AG09309 (cell line): Measurements from ENCODE around the gene TOMM5.

Experiments
- DNase-seq: peaks from one replicate; pipeline ENCODE4 v3.0.0-alpha.2; 2010; ENCODE audit warnings: low read depth
- H3K4me3 ChIP-seq: 2 replicates; pipeline ENCODE4 v1.5.1; 2011; ENCODE audit warnings: mild to moderate bottlenecking, low read depth, low read length, moderate library complexity; ENCODE audit not compliant: control insufficient read depth
- CTCF ChIP-seq: IDR thresholded peaks from 2 replicates; pipeline ENCODE4 v1.5.1; 2011; ENCODE audit warnings: mild to moderate bottlenecking, low read depth, low read length, inconsistent platforms; ENCODE audit not compliant: insufficient read depth, control insufficient read depth; ENCODE audit errors: missing control alignments

TOMM5 gene

GRCh38 chr9:37635808-37636207 lies 43.4 kb upstream of the TOMM5 start:
- DNase-seq: no peak
- TF ChIP-seq CTCF: no peak
- no peak overlapping the region for H3K4me3 ChIP-seq

GRCh38 chr9:37632479-37632878 lies 40.1 kb upstream of the TOMM5 start:
- no peak for DNase-seq
- no peak overlapping the region for H3K4me3 ChIP-seq
- no peak for TF ChIP-seq CTCF

GRCh38 chr9:37626708-37627292 lies 34.4 kb upstream of the TOMM5 start:
- TF ChIP-seq CTCF: no peak
- DNase-seq: no peak

GRCh38 chr9:37625758-37626147 lies 33.4 kb upstream of the TOMM5 start:
- H3K4me3 ChIP-seq: no peak overlapping the region
- no peak for DNase-seq
- TF ChIP-seq CTCF: no peak

More at GRCh38 chr9:37626708-37627292, 34.4 kb upstream of the TOMM5 start:
- H3K4me3 ChIP-seq: no peak overlapping the region

- DNase-seq: no peak
- TF ChIP-seq CTCF: no peak
- H3K4me3 ChIP-seq: no peak overlapping the region
Measured at GRCh38 chr9:37625036-37625757, 32.8 kb upstream of the TOMM5 start.

GRCh38 chr9:37624073-37624472 lies 31.7 kb upstream of the TOMM5 start:
- no peak overlapping the region for H3K4me3 ChIP-seq
- TF ChIP-seq CTCF: no peak
- no peak for DNase-seq
